ENCODE measurements around the gene DUSP7.

The DUSP7 gene

DNA sequence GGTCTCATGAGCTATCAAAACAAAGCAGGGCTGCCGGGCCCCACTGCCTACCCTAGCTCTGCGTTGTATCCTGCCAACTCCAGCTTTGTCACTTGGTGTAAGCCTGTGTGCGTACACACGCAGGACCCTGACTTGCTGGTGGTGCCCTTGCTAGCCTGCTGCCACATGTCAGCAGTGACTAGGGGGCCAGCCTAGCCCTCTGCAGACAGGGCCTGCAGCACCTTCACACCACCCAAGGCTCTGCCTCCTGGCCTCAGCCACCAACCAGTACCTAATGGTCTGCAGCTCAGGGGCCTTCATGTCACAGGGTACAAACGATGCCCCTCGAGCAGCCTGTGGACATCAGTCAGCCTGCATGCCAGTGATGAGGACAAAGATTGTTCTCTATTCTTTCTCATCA is 30.1 kb upstream of the DUSP7 start:
- DNase-seq: no peak

DNA sequence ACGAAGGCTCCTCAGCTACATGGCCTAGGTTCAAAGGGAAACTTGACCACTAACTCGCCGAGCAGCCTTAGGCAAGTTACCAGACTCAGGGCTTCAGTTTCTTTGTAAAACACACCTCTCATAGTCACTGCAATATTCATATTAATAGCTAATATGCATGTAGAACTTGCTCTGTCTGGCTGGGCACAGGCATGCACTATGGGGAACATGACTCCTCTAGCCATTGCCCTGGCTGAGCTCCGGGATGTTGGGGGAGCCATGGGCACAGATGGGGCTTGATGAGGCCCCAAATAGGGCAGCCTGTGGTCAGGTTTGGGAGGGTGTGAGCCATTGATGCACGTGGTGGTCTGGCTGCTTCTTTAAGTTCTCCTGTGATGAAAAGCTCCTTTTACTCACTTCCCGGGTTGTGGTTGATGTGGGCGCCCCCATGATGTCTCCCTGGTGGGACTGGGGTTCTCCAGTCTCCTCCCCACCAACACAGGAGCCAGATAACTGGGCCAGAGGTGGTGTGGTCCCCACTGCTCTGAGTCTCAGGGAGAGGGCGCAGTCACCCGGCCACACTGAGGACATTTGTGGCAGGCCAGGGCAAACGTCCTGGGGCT is 29.4 kb upstream of the DUSP7 start:
- DNase-seq: peak; percentile 7

- DNase-seq: no peak
These were observed 28.7 kb upstream of the DUSP7 start for GRCh38 chr3:52084954-52085680.

GRCh38 chr3:52084216-52084945 is 28.0 kb upstream of the DUSP7 start:
- no peak for DNase-seq

GRCh38 chr3:52083556-52084087 is 27.3 kb upstream of the DUSP7 start:
- no peak for DNase-seq

GRCh38 chr3:52082951-52083350 is 26.6 kb upstream of the DUSP7 start:
- no peak for DNase-seq

- no peak for DNase-seq
These were observed 24.7 kb upstream of the DUSP7 start for GRCh38 chr3:52080830-52081719.

DNA sequence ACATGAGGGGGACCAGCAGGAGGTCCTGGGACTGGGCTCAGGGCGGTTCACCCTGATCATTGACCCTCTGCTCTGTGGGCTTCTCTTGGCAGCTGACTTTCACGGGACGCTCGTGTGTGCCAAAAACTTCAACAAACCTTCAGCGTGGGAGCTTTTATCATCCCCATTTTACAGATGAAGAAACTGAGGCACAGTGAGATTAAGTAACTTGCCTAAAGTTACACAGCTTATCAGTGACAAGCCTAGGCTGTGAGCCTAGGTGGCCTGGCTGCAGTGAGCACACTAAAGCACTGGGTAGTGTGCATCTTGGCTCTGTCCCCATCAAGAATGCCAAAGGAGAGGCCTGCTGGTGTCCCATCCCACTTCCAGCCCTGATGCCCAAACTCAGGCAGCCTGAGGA is 23.6 kb upstream of the DUSP7 start:
- no peak for DNase-seq

DNA sequence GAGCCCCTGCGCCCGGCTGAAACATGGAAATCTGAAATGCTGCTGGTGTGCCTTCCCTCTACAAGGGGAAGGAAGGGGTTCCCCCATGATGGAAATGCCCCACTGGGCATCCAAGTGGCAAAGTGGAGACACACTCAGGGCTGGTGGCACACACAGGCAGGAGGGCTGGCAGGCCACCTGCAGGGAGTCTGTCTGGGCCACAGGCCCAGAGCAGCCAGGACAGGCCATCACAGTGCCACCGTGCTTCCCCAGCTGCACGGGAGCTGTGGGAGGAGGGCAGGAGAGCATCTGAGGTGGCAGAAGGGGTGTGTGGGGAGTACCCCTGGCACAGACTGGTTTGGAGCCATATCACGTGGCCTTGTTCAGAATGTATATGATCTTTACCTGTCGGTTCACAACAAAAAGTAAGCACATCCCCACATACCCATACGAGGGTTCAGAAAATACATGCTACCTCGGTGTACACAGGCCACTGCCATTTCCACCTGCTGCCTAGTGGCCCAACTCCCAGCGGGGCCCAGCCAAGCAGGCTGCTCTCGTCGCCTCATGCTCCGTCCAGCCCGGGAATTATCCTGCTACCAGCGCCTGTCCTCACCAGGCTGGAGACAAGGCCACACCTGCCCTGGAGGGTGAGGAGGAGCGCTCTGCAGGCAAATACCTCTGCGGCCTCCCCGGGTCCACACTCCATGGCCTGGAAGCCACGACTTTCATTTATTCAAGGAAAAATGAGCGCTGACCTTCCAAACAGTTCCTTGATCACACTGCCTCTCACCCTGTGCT is 22.6 kb upstream of the DUSP7 start:
- DNase-seq: no peak

DNA sequence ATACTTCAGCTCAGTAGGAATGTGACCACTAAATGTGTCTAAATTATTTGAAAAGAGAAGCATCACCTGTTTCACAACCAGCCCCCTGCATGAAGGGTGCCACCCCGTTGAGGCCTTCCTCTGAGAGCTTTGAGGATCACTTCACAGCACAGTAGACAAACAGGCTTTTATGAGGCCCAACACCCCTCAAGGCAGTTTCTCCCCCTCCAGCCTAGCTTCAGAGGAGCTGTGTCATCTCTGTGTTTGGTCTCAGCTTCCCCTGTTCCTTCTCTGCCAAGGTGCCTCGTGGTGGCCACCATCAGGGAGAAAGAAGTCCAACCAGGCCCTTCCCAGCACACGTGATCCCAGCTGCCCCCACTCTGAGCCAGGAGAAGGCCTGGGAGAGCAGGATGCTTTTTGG is 21.6 kb upstream of the DUSP7 start:
- DNase-seq: no peak

- DNase-seq: no peak
These were observed 20.8 kb upstream of the DUSP7 start for GRCh38 chr3:52076896-52077780.

GRCh38 chr3:52073490-52073889 is 17.1 kb upstream of the DUSP7 start:
- no peak for DNase-seq

GRCh38 chr3:52072471-52072870 is 16.1 kb upstream of the DUSP7 start:
- DNase-seq: no peak

GRCh38 chr3:52072020-52072419 is 15.6 kb upstream of the DUSP7 start:
- no peak for DNase-seq

- no peak for DNase-seq
These were observed 14.6 kb upstream of the DUSP7 start for GRCh38 chr3:52070724-52071621.

DNA sequence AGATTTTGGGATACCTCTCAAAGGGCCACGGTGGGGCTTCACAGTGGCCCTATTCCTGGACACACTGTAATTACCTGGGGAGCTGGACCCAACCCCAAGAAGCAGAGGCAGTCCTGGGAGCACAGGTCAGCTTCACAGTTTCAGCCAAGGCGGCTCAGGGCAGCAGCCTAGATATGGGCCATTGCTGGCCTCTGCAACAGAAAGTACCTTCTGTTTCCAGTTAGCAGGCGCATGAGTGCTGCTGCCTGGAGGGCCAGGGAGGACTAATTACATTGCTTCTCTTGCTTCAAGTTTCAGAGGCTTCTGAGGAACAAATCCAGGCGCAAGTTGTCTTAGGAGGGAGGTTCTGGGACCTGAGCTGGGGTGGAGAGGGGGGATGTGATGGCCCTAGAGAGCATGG is 13.5 kb upstream of the DUSP7 start:
- no peak for DNase-seq

DNA sequence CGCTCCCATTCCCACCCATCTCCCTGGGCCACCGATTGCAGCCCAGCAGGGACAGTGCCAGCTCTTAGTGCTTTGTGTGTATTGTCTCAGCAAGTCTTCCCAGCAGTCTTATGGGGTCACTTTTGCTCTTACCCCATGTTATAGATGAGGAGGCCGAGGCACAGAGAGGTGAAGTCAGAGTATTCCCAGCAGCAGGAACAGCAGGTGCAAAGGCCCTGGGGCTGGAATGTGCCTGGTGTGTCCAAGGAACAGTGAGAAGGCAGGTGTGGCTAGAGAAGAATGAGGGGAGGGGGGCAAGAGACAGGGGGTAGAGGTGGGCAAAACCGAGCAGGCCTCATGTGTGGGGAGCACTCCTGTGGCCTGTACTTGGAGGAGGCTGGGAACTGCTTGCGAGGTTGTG is 12.8 kb upstream of the DUSP7 start:
- no peak for DNase-seq

- DNase-seq: no peak
These were observed 12.4 kb upstream of the DUSP7 start for GRCh38 chr3:52068730-52069129.

DNA sequence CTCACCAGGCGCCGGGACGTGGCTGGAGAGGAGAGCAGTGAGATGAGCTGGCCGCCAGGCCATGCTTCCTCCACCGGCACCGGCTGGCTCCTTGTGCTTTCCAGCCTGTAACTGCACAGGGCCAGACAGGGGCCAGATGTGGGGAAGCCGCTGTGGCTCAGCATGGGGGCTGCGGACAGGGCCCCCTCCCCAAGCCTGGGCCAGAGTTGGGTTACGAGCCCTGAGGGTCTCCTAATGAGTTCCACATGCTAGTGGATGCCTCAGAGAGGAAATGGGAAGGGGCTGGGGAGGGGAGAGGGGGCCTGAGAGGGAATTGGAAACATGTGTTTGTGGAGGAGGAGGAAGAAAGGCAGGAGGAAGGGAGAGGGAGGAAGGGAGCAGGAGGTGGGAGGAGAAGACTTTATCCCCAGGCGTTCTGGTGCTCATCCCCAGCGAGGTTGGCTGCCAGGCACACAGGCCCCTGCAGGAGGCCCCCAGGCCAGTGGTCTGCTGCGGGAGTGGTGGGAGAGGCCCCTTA is 11.7 kb upstream of the DUSP7 start:
- no peak for DNase-seq

GRCh38 chr3:52067526-52067925 is 11.2 kb upstream of the DUSP7 start:
- no peak for DNase-seq
